Stomach (tissue), 4 donors: ENCODE results near the gene PSMB2.

Experiments
- EP300 ChIP-seq: sonication (generic); formaldehyde crosslinking; IDR thresholded peaks from one replicate; pipeline ENCODE4 v1.6.1; 2017; ENCODE audit warnings: antibody characterized with exemption
- POLR2A ChIP-seq, 4 donors: fragments of 450-650 bp; IDR thresholded peaks; one replicate each; pipeline ENCODE4 v1.6.1; 2016; ENCODE audit warnings: antibody characterized with exemption in 4 of 4, control low read depth in 2 of 4, mild to moderate bottlenecking in 1 of 4, moderate library complexity in 1 of 4
- POLR2AphosphoS5 ChIP-seq, 3 donors: sonication (generic); formaldehyde crosslinking; IDR thresholded peaks; one replicate each; pipeline ENCODE4 v1.6.1; 2016; ENCODE audit warnings: antibody characterized with exemption in 3 of 3
- TF ChIP-seq, protein P1 (sequence below), 7 experiments: fragments of 450-650 bp in 4 of 7; fragments of 200-600 bp in 3 of 7; sonication (generic) in 3 of 7; IDR thresholded peaks; one replicate each; pipeline ENCODE4 v1.5.1; 2016 to 2019; ENCODE audit warnings: antibody characterized with exemption in 7 of 7, control low read depth in 2 of 7, mild to moderate bottlenecking in 1 of 7

DNA sequence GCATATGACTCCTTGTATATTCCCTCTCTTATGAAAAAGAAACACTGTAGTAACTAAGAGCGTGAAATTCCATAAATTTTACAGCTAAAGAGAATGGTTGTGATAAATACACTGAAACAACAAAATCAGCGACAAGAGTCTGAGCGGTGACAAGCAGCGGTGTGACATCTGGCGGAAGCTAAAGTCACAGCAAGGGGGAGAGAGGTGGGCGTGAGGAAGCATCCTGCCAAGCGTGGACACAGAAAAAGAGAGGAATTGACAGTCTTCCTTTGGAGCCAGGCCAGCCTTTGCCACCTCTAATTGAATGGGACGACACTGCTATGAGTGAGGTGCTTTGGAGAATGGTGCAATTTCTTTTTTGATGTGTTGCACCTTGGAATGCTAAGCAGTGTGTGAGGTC is 25.9 kb downstream of the PSMB2 start:
- TF ChIP-seq POLR2A (IDR thresholded peaks at IDR 0.05) (no peak), POLR2AphosphoS5 (IDR thresholded peaks at IDR 0.05) (no peak), EP300 (no peak)
- TF ChIP-seq, protein P1, sequence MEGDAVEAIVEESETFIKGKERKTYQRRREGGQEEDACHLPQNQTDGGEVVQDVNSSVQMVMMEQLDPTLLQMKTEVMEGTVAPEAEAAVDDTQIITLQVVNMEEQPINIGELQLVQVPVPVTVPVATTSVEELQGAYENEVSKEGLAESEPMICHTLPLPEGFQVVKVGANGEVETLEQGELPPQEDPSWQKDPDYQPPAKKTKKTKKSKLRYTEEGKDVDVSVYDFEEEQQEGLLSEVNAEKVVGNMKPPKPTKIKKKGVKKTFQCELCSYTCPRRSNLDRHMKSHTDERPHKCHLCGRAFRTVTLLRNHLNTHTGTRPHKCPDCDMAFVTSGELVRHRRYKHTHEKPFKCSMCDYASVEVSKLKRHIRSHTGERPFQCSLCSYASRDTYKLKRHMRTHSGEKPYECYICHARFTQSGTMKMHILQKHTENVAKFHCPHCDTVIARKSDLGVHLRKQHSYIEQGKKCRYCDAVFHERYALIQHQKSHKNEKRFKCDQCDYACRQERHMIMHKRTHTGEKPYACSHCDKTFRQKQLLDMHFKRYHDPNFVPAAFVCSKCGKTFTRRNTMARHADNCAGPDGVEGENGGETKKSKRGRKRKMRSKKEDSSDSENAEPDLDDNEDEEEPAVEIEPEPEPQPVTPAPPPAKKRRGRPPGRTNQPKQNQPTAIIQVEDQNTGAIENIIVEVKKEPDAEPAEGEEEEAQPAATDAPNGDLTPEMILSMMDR (IDR thresholded peaks at IDR 0.05), result no peak
